Gastroesophageal sphincter (tissue), 3 donors: ENCODE results near the gene TENT5C.

Source experiments
- CTCF ChIP-seq, 4 experiments: fragments of 200-600 bp in 2 of 4; fragments of 450-650 bp in 2 of 4; sonication (generic) in 1 of 4; IDR thresholded peaks; one replicate each; pipeline ENCODE4 v1.5.1; 2017 to 2019; ENCODE audit warnings: antibody characterized with exemption in 4 of 4, mild to moderate bottlenecking in 2 of 4, moderate library complexity in 2 of 4
- EP300 ChIP-seq: sonication (generic); formaldehyde crosslinking; IDR thresholded peaks from one replicate; pipeline ENCODE4 v1.6.1; 2017; ENCODE audit warnings: antibody characterized with exemption, mild to moderate bottlenecking
- POLR2A ChIP-seq, 2 donors: fragments of 450-650 bp; IDR thresholded peaks; one replicate each; pipeline ENCODE4 v1.6.1; 2017; ENCODE audit warnings: antibody characterized with exemption in 2 of 2, mild to moderate bottlenecking in 2 of 2, moderate library complexity in 1 of 2

GRCh38 chr1:117621316-117621715 lies 15.5 kb downstream of the TENT5C start:
- no peak for TF ChIP-seq CTCF (IDR thresholded peaks at IDR 0.05)
- no peak for TF ChIP-seq POLR2A (IDR thresholded peaks at IDR 0.05)
- no peak for TF ChIP-seq EP300
